Umbilical cord (tissue), 2 donors: Measurements from ENCODE around the gene SLC25A25. TPM values are rescaled to one million over a fixed set of nuclear protein-coding genes. Genes with fewer than 3 reads are reported as not detected.
A peak's percentile ranks its signal among the peaks of the same experiment; 100 is the strongest.

Experiments used
- DNase-seq: peaks from one replicate; pipeline ENCODE4 v3.0.0-alpha.2; 2015; ENCODE audit warnings: low spot score
- total RNA-seq: library from RNA; depleted of rRNA; stranded (reverse); fragments of >200 nt; gene quantifications from one replicate; pipeline ENCODE4 v1.2.3, GENCODE V29; 2014; ENCODE audit warnings: low replicate concordance; ENCODE audit not compliant: insufficient read depth

SLC25A25 gene
- total RNA-seq, 1 donor from 2014 or later: 33.5 TPM

GRCh38 chr9:128144239-128145181 is 76.5 kb downstream of the SLC25A25 start:
- DNase-seq: no peak

- peak; percentile 76 for DNase-seq
Measured at GRCh38 chr9:128145536-128145935, 77.5 kb downstream of the SLC25A25 start.

GRCh38 chr9:128145951-128146351 is 77.9 kb downstream of the SLC25A25 start:
- DNase-seq: no peak

GRCh38 chr9:128146591-128147120 is 78.6 kb downstream of the SLC25A25 start:
- DNase-seq: no peak

- no peak for DNase-seq
Measured at GRCh38 chr9:128148509-128149000, 80.5 kb downstream of the SLC25A25 start.

GRCh38 chr9:128149001-128149701 is 81.1 kb downstream of the SLC25A25 start, which contains the start of gene LCN2:
Gene LCN2 (plus strand): TSS chr9:128149453. CDS start chr9:128149526, 73 bp downstream.
- DNase-seq: peak; percentile 26

- DNase-seq: no peak
Measured at GRCh38 chr9:128149951-128150593, 82.0 kb downstream of the SLC25A25 start.

GRCh38 chr9:128150594-128151308 is 82.7 kb downstream of the SLC25A25 start:
- peak; percentile 36 for DNase-seq

GRCh38 chr9:128151309-128152132 is 83.5 kb downstream of the SLC25A25 start:
- DNase-seq: no peak

GRCh38 chr9:128152133-128153059 is 84.4 kb downstream of the SLC25A25 start:
- no peak for DNase-seq

GRCh38 chr9:128153060-128153946 is 85.3 kb downstream of the SLC25A25 start:
- DNase-seq: no peak

- DNase-seq: no peak
Measured at GRCh38 chr9:128153947-128154695, 86.1 kb downstream of the SLC25A25 start.

GRCh38 chr9:128155736-128156500 is 87.9 kb downstream of the SLC25A25 start:
- DNase-seq: no peak
